SIG-M5 treated with dmso at 0.1 percent for 504 hours (cell line): ENCODE results near the gene TSC22D4.
"Not testable (repeated sequence)": the region's sequence is repeated elsewhere in the genome, so short reads cannot be mapped to it uniquely, and the experiment has no call there.

Experiments
- DNase-seq: peaks from one replicate; lab custom pipeline; 2025; ENCODE audit not compliant: unreplicated experiment; lab: John Stamatoyannopoulos, UW

Gene TSC22D4

DNA sequence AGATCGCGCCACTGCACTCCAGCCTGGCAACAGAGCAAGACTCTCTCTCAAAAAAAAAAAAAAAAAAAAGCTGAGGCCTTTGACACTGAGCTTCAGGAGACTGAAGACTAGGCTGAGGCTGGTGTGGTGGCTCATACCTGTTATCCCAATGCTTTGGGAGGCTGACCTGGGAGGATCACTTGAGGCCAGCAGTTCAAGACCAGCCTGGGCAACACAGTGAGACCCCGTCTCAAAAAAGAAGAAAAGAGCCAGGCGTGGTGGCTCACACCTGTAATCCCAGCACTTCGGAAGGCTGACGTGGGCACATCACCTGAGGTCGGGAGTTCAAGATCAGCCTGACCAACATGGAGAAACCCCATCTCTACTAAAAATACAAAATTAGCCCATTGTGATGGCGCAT, 31.7 kb downstream of the TSC22D4 start:
- not testable (repeated sequence) for DNase-seq

DNA sequence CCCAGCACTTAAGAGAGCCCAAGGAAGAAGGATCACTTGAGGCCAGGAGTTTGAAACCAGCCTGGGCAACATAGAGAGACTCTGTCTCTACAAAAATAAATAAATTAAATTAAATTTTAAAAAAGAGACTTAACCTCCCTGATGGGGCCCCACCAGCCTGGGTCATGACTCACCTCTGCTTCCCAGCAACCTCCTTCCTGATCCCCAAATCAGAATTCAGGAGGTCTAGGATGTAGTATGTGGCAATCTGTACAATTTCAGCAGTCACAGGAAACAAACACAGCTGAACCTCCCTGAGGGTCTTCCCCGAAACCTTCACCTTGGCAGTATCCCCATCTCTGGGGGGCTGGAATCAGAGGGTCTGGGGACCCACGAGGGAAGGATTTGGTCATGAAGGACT, 33.0 kb downstream of the TSC22D4 start:
- no peak for DNase-seq

DNA sequence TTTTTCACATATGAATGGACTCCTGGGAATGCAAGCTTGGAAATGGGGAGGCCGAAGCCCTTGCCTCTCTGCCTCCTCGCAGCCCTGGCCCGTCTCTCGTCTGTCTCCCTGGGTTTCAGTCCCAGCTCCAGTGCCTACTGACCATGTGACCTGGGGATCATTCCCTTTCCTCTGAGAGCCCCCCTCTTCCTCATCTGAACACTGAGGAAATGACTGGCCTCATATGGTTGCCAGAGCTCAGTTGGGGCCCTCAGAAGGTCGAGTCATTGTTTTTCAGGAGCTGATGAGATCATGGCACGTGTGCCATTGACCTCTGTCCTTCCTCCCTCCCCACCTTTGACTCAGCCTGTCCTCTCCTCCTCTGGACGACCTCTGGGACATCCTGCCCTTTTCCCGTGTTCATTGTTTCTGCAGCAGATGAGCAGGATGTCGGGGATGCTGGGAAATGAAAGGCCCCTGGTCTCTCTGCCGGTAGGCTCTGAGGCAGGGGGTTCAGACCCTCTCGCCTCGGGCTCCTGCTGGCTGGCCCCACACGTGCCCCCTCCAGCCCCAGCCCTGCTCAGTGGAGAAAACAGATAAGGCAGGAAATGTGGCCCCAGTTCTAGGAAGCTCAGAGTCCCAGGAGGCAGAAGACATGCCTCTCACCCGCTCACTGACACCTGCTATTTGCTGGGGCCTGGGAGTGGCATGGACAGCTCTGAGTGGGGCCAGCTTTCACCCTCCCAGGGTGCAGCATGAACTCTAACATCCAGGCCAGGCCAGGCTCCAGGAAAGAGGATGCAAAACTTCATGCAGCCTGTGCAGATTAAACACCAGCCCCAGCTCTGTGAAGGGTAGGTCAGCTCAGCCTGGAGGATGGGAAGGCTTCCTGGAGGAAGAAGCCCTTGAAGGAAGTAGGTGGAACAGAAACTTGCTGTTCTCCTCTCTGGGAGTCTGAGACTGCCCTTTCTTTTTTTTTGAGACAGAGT, 34.4 kb downstream of the TSC22D4 start:
- DNase-seq, result no peak

DNA sequence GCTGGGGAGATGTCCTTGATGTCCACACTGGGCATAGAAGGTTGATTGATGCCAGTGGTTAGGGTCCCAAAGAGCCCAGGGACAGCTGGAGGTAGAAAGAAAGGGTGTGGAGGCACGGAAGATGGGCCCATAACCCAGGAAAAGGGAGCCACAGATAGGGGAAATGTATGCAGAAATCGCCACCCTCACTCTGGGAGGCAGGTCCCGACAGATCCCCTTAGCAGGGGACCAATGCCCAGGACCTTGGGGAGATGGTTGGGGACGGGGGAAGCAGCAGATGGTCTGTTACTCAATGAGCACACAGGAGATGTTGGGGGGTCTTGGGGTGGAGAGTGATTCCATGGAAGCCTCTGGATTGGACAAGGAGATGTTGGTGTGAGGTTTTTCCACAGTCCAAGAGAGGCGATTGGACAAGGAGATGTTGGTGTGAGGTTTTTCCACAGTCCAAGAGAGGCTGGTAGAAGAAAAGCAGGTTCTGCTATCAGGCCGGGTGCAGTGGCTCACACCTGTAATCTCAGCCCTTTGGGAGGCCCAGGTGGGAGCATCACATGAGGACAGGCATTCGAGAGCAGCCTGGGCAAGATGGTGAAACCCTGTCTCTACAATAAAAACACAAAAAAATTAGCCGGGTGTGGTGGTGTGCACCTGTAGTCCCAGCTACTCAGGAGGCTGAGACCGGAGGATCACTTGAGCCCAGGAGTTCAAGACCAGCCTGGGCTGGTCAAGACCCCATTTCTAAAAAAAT, 35.7 kb downstream of the TSC22D4 start:
- no peak for DNase-seq

- no peak for DNase-seq
Observed at GRCh38 chr7:100441641-100442535, 37.1 kb downstream of the TSC22D4 start.

GRCh38 chr7:100439244-100439643, 39.8 kb downstream of the TSC22D4 start:
- DNase-seq, result not testable (repeated sequence)

DNA sequence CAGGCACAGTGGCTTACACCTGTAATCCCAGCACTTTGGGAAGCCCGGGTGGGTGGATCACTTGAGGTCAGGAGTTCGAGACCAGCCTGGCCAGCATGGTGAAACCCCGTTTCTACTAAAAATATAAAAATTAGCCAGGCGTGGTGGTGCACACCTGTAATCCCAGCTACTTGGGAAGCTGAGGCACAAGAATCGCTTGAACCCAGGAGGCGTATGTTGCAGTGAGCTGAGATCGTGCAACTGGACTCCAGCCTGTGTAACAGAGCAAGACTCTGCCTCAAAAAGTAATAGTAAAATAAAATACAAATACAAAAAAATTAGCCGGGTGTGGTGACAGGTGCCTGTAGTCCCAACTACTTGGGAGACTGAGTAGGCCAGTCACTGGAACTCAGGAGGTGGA, 40.3 kb downstream of the TSC22D4 start:
- not testable (repeated sequence) for DNase-seq

- no peak for DNase-seq
Observed at GRCh38 chr7:100438172-100438571, 40.8 kb downstream of the TSC22D4 start.

GRCh38 chr7:100437150-100438100, 41.6 kb downstream of the TSC22D4 start:
- no peak for DNase-seq

DNA sequence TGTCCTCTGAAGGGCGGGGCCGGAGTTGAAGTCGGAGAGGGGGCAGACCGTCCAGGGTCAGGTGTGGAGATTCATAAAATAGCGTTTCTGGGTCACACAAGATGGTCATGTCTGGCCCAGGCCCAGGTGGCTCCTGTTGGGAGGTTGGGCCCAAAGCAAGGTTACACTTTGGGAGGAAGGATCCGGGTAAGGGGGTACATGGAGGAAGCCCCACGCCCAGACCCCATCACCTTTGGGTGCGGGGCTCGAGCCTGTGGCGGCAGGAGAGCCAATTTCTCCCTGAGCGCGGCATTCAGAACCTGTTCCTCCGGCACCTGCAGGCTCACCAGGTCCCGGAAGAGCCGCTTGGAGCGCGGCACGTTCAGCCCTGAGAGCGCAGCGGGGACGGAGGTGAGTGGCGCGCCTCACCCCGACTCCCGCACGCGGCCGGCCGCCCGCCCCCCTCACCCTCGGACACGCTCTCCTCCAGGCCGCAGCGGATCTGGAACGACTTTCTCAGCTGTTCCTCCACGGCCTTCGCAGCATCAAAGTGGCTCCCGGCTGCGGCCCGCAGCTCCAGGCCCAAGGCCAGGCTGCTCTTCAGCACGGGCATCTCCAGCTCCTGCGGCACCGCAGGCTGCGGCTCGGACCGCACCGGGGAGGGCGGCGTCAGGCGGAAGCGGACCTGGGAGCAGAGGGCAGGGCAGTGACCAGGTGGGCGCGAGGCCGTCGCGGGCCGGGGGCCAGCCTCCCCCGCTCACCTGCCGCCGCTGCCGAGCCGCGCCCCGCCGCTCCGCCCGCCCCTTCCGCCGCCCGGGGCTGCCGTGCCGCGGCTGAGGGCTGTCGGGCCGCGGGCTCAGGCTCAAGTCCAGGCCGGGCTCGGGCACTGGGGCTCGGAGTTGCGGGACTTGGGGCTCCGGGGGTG, 43.4 kb downstream of the TSC22D4 start:
- DNase-seq, result peak; percentile 50

DNA sequence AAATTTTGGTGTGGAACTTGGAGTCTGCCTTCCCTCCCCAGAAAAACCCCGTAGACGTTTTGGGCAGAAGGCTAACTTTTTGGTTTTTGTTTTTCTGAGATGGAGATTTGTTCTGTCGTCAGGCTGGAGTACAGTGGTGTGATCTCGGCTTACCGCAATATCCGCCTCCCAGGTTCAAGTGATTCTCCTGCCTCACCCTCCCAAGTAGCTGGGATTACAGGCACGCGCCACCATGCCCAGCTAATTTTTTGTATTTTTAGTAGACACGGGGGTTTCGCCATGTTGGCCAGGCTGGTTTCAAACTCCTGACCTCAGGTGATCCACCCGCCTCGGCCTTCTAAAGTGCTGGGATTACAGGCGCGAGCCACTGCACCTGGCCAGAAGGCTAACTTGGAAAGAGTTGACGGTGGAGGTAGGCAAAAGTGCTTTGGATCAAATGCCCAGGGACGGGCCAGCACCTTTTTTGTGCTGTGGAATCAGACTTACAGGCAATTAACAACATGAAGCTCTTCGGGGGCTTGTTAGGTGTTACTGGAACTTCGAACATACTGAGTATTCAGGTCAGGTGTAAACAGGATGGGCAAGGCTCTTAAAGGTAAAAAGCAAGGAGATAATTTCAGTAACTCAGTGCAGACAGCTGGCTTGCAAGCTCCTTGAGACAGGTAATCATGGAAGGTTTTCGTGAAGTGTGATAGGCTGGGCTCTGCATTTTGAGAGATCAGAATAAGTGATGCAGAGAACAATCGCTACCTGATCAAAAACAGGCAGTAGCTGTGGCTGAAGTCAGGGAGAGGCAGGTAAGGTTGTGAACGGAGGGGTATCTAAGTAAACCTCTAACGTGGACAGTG, 44.5 kb downstream of the TSC22D4 start:
- DNase-seq, result no peak

- DNase-seq, result no peak
Observed at GRCh38 chr7:100433592-100434296, 45.3 kb downstream of the TSC22D4 start.

DNA sequence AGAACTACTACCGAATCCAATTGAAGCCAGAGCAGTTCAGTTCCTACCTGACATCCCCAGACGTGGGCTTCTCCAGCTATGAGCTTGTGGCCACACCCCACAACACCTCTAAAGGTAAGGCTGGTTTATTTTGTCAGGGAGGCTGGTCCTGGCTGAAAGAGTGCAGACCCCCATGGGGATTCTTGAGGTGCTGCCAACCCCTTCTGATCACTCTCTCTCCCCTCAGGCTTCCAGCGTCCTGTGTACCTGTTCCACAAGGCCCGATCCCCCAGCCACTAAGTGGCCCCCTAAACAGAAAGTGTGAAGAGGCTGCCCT, 45.8 kb downstream of the TSC22D4 start:
- no peak for DNase-seq

GRCh38 chr7:100432621-100433275, 46.3 kb downstream of the TSC22D4 start:
- DNase-seq, result no peak

DNA sequence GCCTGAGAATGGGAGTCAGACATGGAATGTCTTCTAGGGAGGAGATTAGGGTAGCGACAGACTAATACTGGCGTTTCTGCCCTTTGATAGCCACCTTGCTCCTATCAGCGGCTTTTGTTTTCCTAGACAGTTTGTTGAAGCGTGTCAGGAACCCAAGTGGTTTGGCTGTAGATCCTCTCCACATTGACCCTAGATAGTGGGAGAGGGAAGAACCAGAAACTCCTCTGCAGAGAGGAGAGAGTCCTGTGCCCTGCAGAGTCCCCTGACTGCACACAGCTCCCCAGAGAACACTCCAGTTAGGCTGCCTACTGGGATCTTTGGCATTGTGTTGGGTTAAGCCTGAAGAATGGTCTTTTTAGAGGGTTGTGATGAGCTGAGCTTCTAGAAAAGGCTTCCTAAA, 47.0 kb downstream of the TSC22D4 start:
- no peak for DNase-seq

DNA sequence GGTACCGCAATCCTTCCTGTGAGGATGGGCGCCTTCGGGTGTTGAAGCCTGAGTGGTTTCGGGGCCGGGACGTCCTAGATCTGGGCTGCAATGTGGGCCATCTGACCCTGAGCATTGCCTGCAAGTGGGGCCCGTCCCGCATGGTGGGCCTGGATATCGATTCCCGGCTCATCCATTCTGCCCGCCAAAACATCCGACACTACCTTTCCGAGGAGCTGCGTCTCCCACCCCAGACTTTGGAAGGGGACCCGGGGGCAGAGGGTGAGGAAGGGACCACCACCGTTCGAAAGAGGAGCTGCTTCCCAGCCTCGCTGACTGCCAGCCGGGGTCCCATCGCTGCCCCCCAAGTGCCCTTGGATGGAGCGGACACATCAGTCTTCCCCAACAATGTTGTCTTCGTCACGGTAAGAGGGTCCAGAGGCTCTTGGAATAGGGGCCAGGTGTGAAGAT, 47.7 kb downstream of the TSC22D4 start:
- DNase-seq, result no peak
